MM.1S (cell line): Measurements from ENCODE around the gene PPP4R4.

Experiments
- DNase-seq: peaks from one replicate; pipeline ENCODE4 v3.0.0-alpha.2; 2015
- H2AFZ ChIP-seq: fragments of 300-600 bp; sonication (generic); 2 replicates; pipeline ENCODE4 v1.6.0; 2016; ENCODE audit warnings: antibody characterized with exemption, low read length
- H3F3A ChIP-seq: fragments of 300-600 bp; sonication (generic); 2 replicates; pipeline ENCODE4 v1.6.1; 2016; ENCODE audit warnings: mild to moderate bottlenecking, antibody characterized with exemption, low read length, moderate library complexity, mixed read lengths; ENCODE audit not compliant: insufficient read depth
- H3K27ac ChIP-seq: fragments of 300-600 bp; sonication (generic); 2 replicates; pipeline ENCODE4 v1.5.1; 2016; ENCODE audit warnings: mild to moderate bottlenecking, low read length
- H3K27me3 ChIP-seq: fragments of 300-600 bp; sonication (generic); replicated peaks from 2 replicates; pipeline ENCODE4 v1.6.0; 2016; ENCODE audit warnings: low read length; ENCODE audit not compliant: insufficient read depth
- H3K36me3 ChIP-seq: fragments of 300-600 bp; sonication (generic); replicated peaks from 2 replicates; pipeline ENCODE4 v1.6.1; 2016; ENCODE audit warnings: mild to moderate bottlenecking, low read length, mixed read lengths; ENCODE audit not compliant: insufficient read depth
- H3K4me1 ChIP-seq: fragments of 300-600 bp; sonication (generic); 2 replicates; pipeline ENCODE4 v1.6.1; 2016; ENCODE audit warnings: low read length, mixed read lengths
- H3K4me2 ChIP-seq: fragments of 300-600 bp; sonication (generic); 2 replicates; pipeline ENCODE4 v1.6.0; 2016; ENCODE audit warnings: low read depth, low read length
- H3K4me3 ChIP-seq: fragments of 300-600 bp; sonication (generic); 2 replicates; pipeline ENCODE4 v1.5.1; 2016; ENCODE audit warnings: low read length, mixed read lengths
- H3K79me2 ChIP-seq: fragments of 300-600 bp; sonication (generic); 2 replicates; pipeline ENCODE4 v1.6.1; 2016; ENCODE audit warnings: mixed run types, low read length, mixed read lengths
- H3K9ac ChIP-seq: fragments of 300-600 bp; sonication (generic); 2 replicates; pipeline ENCODE4 v1.6.1; 2016; ENCODE audit warnings: low read length, mixed read lengths
- H3K9me2 ChIP-seq: fragments of 300-600 bp; sonication (generic); replicated peaks from 2 replicates; pipeline ENCODE4 v1.6.1; 2016; ENCODE audit warnings: mild to moderate bottlenecking, low read length, mixed read lengths; ENCODE audit not compliant: insufficient read depth
- H3K9me3 ChIP-seq: fragments of 300-600 bp; sonication (generic); replicated peaks from 2 replicates; pipeline ENCODE4 v1.6.1; 2016; ENCODE audit warnings: mild to moderate bottlenecking, low read length, mixed read lengths; ENCODE audit not compliant: insufficient read depth
- H4K20me1 ChIP-seq: fragments of 300-600 bp; sonication (generic); 2 replicates; pipeline ENCODE4 v1.6.1; 2016; ENCODE audit warnings: mild to moderate bottlenecking, low read length, moderate library complexity, mixed read lengths; ENCODE audit not compliant: insufficient read depth
- CTCF ChIP-seq: fragments of 300-600 bp; sonication (generic); IDR thresholded peaks from 2 replicates; pipeline ENCODE4 v1.5.1; 2016; ENCODE audit warnings: antibody characterized with exemption, low read length, mixed read lengths
- EZH2 ChIP-seq: fragments of 300-600 bp; sonication (generic); optimal IDR thresholded peaks from 2 replicates; pipeline ENCODE3; 2017; ENCODE audit warnings: low read depth, mild to moderate bottlenecking, antibody characterized with exemption, low read length, mixed read lengths
- EZH2phosphoT487 ChIP-seq: fragments of 300-600 bp; sonication (generic); IDR thresholded peaks from 2 replicates; pipeline ENCODE4 v1.6.1; 2018; ENCODE audit warnings: antibody characterized with exemption, low read length

Gene PPP4R4

GRCh38 chr14:94164685-94165431 lies 9.3 kb upstream of the PPP4R4 start:
- H3K27me3 ChIP-seq = no peaks in the 10 kb centered on the region
- no peak overlapping the region for H3K4me3 ChIP-seq
- no peaks in the 10 kb centered on the region for H3K9me2 ChIP-seq
- H3K27ac ChIP-seq = no peak overlapping the region
- H3K4me2 ChIP-seq = no peak overlapping the region
- H3K9me3 ChIP-seq = no peaks in the 10 kb centered on the region
- no peak for TF ChIP-seq CTCF
- TF ChIP-seq EZH2 = no peak
- no peak for TF ChIP-seq EZH2phosphoT487
- H2AFZ ChIP-seq = no peak overlapping the region
- H3K9ac ChIP-seq = no peak overlapping the region
- H3F3A ChIP-seq = no peaks in the 10 kb centered on the region
- no peaks in the 10 kb centered on the region for H4K20me1 ChIP-seq
- no peaks in the 10 kb centered on the region for H3K36me3 ChIP-seq
- no peak for DNase-seq
- H3K4me1 ChIP-seq = peaks cover 7% of the 10 kb centered on the region; the same call in 1 of the 2 replicates
- H3K79me2 ChIP-seq = no peaks in the 10 kb centered on the region

- Histone ChIP-seq H3K4me3 (no peak overlapping the region), H3K79me2 (no peaks in the 10 kb centered on the region), H4K20me1 (no peaks in the 10 kb centered on the region)
Measured at GRCh38 chr14:94165744-94166143, 8.4 kb upstream of the PPP4R4 start.

GRCh38 chr14:94170136-94170535 lies 4.0 kb upstream of the PPP4R4 start:
- no peak for DNase-seq
- H3K9ac ChIP-seq = no peak overlapping the region
- no peaks in the 10 kb centered on the region for H3K36me3 ChIP-seq
- H4K20me1 ChIP-seq = no peaks in the 10 kb centered on the region
- H3K4me2 ChIP-seq = no peak overlapping the region
- TF ChIP-seq CTCF (no peak), EZH2phosphoT487 (no peak), EZH2 (no peak)
- no peak overlapping the region for H3K4me3 ChIP-seq
- H3K27ac ChIP-seq = no peak overlapping the region
- H3F3A ChIP-seq = no peaks in the 10 kb centered on the region; the same call in 1 of the 2 replicates
- H3K27me3 ChIP-seq = no peaks in the 10 kb centered on the region; the same call in 1 of the 2 replicates
- no peaks in the 10 kb centered on the region for H3K9me3 ChIP-seq
- no peaks in the 10 kb centered on the region for H3K79me2 ChIP-seq
- no peaks in the 10 kb centered on the region for H3K4me1 ChIP-seq
- H2AFZ ChIP-seq = no peak overlapping the region
- H3K9me2 ChIP-seq = no peaks in the 10 kb centered on the region

More at GRCh38 chr14:94165744-94166143, 8.4 kb upstream of the PPP4R4 start:
- peaks cover 2% of the 10 kb centered on the region; the same call in 1 of the 2 replicates for H3K4me1 ChIP-seq
- no peaks in the 10 kb centered on the region for H3K9me3 ChIP-seq
- no peak overlapping the region for H3K4me2 ChIP-seq
- no peaks in the 10 kb centered on the region for H3K36me3 ChIP-seq
- H2AFZ ChIP-seq = no peak overlapping the region
- TF ChIP-seq EZH2 = no peak
- TF ChIP-seq EZH2phosphoT487 = no peak
- no peak for TF ChIP-seq CTCF
- no peak overlapping the region for H3K9ac ChIP-seq
- no peak for DNase-seq
- no peaks in the 10 kb centered on the region for H3K9me2 ChIP-seq
- no peak overlapping the region for H3K27ac ChIP-seq
- no peaks in the 10 kb centered on the region for H3K27me3 ChIP-seq
- H3F3A ChIP-seq = no peaks in the 10 kb centered on the region
